Keratinocyte (primary cell): ENCODE measurements around the gene TEX53.

Experiments
- CTCF ChIP-seq, 3 experiments: IDR thresholded peaks in 1 of 3; conservative IDR thresholded peaks in 1 of 3; optimal IDR thresholded peaks in 1 of 3; 2 replicates in 2 of 3; 3 replicates in 1 of 3; pipeline versions ENCODE3 to v1.5.1; 2011; ENCODE audit warnings: low read length in 3 of 3, mild to moderate bottlenecking in 3 of 3, moderate library complexity in 2 of 3, control low read depth in 1 of 3, inconsistent platforms in 1 of 3; ENCODE audit not compliant: insufficient read depth in 2 of 3; ENCODE audit errors: extremely low read depth in 1 of 3
- EZH2 ChIP-seq: IDR thresholded peaks from one replicate; pipeline ENCODE4 v1.6.1; 2012; ENCODE audit warnings: inconsistent platforms, mild to moderate bottlenecking, low read length, moderate library complexity

GRCh38 chr9:114611516-114612271 lies 45.9 kb downstream of the TEX53 start:
- TF ChIP-seq CTCF (optimal IDR thresholded peaks at IDR 0.05 in 1 of 3, IDR thresholded peaks at IDR 0.05 in 1 of 3, conservative IDR thresholded peaks at IDR 0.05 in 1 of 3; ENCODE audit: extremely low read depth in 1 of 3, insufficient read depth in 2 of 3, low read length in 3 of 3) (no peak), EZH2 (no peak)
